SK-N-SH treated with all-trans-retinoic acid at 6 μM for 48 hours (cell line): Measurements from ENCODE around the gene PER2.
"Not testable (repeated sequence)": the region's sequence is repeated elsewhere in the genome, so short reads cannot be mapped to it uniquely, and the experiment has no call there.

Experiments used
- ATAC-seq: fragments of 200-7000 bp; cut with Tn5 transposase; 3 replicates; pipeline ENCODE4 v1.9.1; 2020; ENCODE audit warnings: mild to moderate bottlenecking, moderate library complexity
- ARNTL ChIP-seq: fragments of 450-650 bp; formaldehyde crosslinking; IDR thresholded peaks from 2 replicates; pipeline ENCODE4 v1.5.0; 2020; ENCODE audit warnings: low read depth, mild to moderate bottlenecking, moderate library complexity, borderline replicate concordance
- ESRRG ChIP-seq: fragments of 250-450 bp; sonication (Bioruptor Pico); IDR thresholded peaks from 2 replicates; pipeline ENCODE4 v1.6.1; 2021; ENCODE audit warnings: mild to moderate bottlenecking
- PPARA ChIP-seq: fragments of 250-450 bp; sonication (Bioruptor Pico); IDR thresholded peaks from 2 replicates; pipeline ENCODE4 v1.5.0; 2020; ENCODE audit warnings: mild to moderate bottlenecking, borderline replicate concordance
- TCF4 ChIP-seq: fragments of 250-450 bp; sonication (Bioruptor Pico); IDR thresholded peaks from 2 replicates; pipeline ENCODE4 v1.8.0; 2021; ENCODE audit warnings: mild to moderate bottlenecking, moderate library complexity, borderline replicate concordance
- TOX ChIP-seq: fragments of 250-450 bp; sonication (Bioruptor Pico); IDR thresholded peaks from 2 replicates; pipeline ENCODE4 v1.8.0; 2021; ENCODE audit warnings: mild to moderate bottlenecking, moderate library complexity, borderline replicate concordance
- ZC3H10 ChIP-seq: fragments of 250-450 bp; sonication (Bioruptor Pico); IDR thresholded peaks from 2 replicates; pipeline ENCODE4 v1.5.1; 2021; ENCODE audit warnings: mild to moderate bottlenecking, moderate library complexity
- ZFP3 ChIP-seq: fragments of 250-450 bp; sonication (Bioruptor Pico); IDR thresholded peaks from 2 replicates; pipeline ENCODE4 v1.5.0; 2020; ENCODE audit warnings: mild to moderate bottlenecking, moderate library complexity
- ZNF565 ChIP-seq: fragments of 450-650 bp; formaldehyde crosslinking; conservative IDR thresholded peaks from 2 replicates; pipeline ENCODE4 v1.5.0; 2020; ENCODE audit warnings: low read depth, mild to moderate bottlenecking, moderate library complexity
- ZNF70 ChIP-seq: fragments of 450-650 bp; formaldehyde crosslinking; IDR thresholded peaks from 2 replicates; pipeline ENCODE4 v1.5.0; 2020; ENCODE audit warnings: mild to moderate bottlenecking, moderate library complexity
- ZNF8 ChIP-seq: fragments of 450-650 bp; formaldehyde crosslinking; IDR thresholded peaks from 2 replicates; pipeline ENCODE4 v1.5.0; 2020; ENCODE audit warnings: mild to moderate bottlenecking, moderate library complexity
- TF ChIP-seq, protein P1 (sequence below): fragments of 250-450 bp; sonication (Bioruptor Pico); IDR thresholded peaks from 2 replicates; pipeline ENCODE4 v1.5.1; 2021; ENCODE audit warnings: mild to moderate bottlenecking, moderate library complexity
- TF ChIP-seq, protein P2 (sequence below): fragments of 250-450 bp; sonication (Bioruptor Pico); IDR thresholded peaks from 2 replicates; pipeline ENCODE4 v1.5.0; 2020; ENCODE audit warnings: mild to moderate bottlenecking, moderate library complexity
- TF ChIP-seq, protein P3 (sequence below): fragments of 250-450 bp; sonication (Bioruptor Pico); IDR thresholded peaks from 2 replicates; pipeline ENCODE4 v1.8.0; 2021; ENCODE audit warnings: low read depth, mild to moderate bottlenecking, moderate library complexity, borderline replicate concordance
- TF ChIP-seq, protein P4 (sequence below): fragments of 250-450 bp; sonication (Bioruptor Pico); IDR thresholded peaks from 2 replicates; pipeline ENCODE4 v1.5.1; 2020; ENCODE audit warnings: low read depth, mild to moderate bottlenecking, moderate library complexity
- TF ChIP-seq, protein P5 (sequence below): fragments of 250-450 bp; sonication (Bioruptor Pico); IDR thresholded peaks from 2 replicates; pipeline ENCODE4 v1.8.0; 2020; ENCODE audit warnings: mild to moderate bottlenecking, moderate library complexity, borderline replicate concordance

Gene PER2

DNA sequence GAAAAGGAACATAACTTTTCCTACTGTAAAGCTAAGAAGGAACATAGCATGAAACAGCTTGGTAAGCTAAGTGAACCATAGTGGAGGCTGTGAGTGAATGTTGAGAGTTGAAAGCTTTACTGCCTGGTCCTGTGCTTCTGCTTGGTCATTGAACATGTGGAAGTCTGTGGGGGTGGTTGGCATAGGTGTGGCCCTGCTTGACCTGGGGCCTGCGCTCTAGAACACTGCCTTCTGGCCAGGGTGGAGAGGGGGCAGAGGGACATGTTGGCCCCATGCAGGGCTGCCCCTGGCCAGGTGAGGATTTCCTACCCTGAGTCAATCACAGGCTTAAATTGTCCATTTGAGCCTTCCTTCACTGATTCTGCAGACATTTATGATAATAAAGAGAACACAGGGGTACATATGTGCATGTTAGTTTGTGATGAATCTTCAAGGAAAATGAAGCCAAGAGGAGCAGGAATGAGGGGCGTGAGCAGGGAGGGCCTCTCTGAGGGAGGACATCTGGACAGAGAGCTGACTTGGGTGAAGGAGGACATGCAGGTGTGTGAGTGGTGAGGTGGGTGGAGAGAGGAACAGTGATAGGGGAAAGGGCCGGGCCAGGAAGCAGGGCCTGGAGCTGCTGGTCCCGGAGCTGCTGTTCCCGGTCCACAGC is 48.5 kb upstream of the PER2 start:
- TF ChIP-seq ZNF565 (CRISPR knock-in tag) (no peak), TCF4 (CRISPR knock-in tag) (no peak), PPARA (CRISPR knock-in tag) (no peak), ESRRG (CRISPR knock-in tag) (no peak), ZC3H10 (CRISPR knock-in tag) (no peak), ZNF70 (CRISPR knock-in tag) (no peak), ARNTL (CRISPR knock-in tag) (no peak), ZNF8 (no peak)
- TF ChIP-seq, protein P1, sequence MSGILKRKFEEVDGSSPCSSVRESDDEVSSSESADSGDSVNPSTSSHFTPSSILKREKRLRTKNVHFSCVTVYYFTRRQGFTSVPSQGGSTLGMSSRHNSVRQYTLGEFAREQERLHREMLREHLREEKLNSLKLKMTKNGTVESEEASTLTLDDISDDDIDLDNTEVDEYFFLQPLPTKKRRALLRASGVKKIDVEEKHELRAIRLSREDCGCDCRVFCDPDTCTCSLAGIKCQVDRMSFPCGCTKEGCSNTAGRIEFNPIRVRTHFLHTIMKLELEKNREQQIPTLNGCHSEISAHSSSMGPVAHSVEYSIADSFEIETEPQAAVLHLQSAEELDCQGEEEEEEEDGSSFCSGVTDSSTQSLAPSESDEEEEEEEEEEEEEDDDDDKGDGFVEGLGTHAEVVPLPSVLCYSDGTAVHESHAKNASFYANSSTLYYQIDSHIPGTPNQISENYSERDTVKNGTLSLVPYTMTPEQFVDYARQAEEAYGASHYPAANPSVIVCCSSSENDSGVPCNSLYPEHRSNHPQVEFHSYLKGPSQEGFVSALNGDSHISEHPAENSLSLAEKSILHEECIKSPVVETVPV (CRISPR knock-in tag): no peak
- TF ChIP-seq, protein P2, sequence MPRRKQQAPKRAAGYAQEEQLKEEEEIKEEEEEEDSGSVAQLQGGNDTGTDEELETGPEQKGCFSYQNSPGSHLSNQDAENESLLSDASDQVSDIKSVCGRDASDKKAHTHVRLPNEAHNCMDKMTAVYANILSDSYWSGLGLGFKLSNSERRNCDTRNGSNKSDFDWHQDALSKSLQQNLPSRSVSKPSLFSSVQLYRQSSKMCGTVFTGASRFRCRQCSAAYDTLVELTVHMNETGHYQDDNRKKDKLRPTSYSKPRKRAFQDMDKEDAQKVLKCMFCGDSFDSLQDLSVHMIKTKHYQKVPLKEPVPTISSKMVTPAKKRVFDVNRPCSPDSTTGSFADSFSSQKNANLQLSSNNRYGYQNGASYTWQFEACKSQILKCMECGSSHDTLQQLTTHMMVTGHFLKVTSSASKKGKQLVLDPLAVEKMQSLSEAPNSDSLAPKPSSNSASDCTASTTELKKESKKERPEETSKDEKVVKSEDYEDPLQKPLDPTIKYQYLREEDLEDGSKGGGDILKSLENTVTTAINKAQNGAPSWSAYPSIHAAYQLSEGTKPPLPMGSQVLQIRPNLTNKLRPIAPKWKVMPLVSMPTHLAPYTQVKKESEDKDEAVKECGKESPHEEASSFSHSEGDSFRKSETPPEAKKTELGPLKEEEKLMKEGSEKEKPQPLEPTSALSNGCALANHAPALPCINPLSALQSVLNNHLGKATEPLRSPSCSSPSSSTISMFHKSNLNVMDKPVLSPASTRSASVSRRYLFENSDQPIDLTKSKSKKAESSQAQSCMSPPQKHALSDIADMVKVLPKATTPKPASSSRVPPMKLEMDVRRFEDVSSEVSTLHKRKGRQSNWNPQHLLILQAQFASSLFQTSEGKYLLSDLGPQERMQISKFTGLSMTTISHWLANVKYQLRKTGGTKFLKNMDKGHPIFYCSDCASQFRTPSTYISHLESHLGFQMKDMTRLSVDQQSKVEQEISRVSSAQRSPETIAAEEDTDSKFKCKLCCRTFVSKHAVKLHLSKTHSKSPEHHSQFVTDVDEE (CRISPR knock-in tag): no peak
- TF ChIP-seq, protein P3, sequence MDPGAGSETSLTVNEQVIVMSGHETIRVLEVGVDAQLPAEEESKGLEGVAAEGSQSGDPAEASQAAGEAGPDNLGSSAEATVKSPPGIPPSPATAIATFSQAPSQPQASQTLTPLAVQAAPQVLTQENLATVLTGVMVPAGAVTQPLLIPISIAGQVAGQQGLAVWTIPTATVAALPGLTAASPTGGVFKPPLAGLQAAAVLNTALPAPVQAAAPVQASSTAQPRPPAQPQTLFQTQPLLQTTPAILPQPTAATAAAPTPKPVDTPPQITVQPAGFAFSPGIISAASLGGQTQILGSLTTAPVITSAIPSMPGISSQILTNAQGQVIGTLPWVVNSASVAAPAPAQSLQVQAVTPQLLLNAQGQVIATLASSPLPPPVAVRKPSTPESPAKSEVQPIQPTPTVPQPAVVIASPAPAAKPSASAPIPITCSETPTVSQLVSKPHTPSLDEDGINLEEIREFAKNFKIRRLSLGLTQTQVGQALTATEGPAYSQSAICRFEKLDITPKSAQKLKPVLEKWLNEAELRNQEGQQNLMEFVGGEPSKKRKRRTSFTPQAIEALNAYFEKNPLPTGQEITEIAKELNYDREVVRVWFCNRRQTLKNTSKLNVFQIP (CRISPR knock-in tag): no peak
- TF ChIP-seq, protein P4, sequence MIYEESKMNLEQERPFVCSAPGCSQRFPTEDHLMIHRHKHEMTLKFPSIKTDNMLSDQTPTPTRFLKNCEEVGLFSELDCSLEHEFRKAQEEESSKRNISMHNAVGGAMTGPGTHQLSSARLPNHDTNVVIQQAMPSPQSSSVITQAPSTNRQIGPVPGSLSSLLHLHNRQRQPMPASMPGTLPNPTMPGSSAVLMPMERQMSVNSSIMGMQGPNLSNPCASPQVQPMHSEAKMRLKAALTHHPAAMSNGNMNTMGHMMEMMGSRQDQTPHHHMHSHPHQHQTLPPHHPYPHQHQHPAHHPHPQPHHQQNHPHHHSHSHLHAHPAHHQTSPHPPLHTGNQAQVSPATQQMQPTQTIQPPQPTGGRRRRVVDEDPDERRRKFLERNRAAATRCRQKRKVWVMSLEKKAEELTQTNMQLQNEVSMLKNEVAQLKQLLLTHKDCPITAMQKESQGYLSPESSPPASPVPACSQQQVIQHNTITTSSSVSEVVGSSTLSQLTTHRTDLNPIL (CRISPR knock-in tag): no peak
- no peak for ATAC-seq

DNA sequence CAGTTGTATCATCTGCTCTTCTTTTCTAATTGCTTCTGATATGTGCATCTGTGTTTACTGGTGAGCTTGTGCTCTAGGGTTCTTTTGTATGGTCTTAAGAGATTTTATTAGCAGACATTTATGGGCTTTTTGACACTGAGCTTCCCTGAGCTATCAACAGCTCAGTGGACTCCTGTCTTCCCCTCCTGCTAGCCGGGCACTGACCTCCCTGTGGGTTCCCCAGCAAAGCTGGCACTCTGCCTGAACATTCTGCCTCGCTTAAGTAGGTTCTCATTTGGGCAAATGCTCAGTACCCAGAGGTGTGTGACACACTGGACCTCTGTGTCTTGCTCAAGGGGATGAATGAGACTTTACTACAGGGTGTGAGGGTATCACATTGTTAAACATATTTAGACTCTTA is 47.7 kb upstream of the PER2 start:
- no peak for ATAC-seq
- TF ChIP-seq, protein P5, sequence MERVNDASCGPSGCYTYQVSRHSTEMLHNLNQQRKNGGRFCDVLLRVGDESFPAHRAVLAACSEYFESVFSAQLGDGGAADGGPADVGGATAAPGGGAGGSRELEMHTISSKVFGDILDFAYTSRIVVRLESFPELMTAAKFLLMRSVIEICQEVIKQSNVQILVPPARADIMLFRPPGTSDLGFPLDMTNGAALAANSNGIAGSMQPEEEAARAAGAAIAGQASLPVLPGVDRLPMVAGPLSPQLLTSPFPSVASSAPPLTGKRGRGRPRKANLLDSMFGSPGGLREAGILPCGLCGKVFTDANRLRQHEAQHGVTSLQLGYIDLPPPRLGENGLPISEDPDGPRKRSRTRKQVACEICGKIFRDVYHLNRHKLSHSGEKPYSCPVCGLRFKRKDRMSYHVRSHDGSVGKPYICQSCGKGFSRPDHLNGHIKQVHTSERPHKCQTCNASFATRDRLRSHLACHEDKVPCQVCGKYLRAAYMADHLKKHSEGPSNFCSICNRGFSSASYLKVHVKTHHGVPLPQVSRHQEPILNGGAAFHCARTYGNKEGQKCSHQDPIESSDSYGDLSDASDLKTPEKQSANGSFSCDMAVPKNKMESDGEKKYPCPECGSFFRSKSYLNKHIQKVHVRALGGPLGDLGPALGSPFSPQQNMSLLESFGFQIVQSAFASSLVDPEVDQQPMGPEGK (CRISPR knock-in tag): no peak
- TF ChIP-seq PPARA (CRISPR knock-in tag): no peak
- no peak for TF ChIP-seq TOX

DNA sequence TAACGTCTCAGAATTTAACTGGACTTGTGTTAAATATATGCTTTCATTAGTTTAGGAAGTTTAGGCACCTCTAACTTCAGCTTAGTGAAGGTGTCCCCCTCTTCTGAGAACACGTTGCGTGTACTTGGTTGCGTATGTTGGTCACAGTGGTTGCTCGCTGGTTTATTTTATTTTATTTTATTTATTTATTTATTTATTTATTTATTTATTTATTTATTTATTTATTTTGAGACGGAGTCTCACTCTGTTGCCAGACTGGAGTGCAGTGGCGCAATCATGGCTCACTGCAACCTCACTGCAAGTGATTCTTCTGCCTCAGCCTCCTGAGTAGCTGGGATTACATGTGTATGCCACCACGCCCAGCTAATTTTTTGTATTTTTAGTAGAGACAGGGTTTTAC is 47.2 kb upstream of the PER2 start:
- ATAC-seq: not testable (repeated sequence)

DNA sequence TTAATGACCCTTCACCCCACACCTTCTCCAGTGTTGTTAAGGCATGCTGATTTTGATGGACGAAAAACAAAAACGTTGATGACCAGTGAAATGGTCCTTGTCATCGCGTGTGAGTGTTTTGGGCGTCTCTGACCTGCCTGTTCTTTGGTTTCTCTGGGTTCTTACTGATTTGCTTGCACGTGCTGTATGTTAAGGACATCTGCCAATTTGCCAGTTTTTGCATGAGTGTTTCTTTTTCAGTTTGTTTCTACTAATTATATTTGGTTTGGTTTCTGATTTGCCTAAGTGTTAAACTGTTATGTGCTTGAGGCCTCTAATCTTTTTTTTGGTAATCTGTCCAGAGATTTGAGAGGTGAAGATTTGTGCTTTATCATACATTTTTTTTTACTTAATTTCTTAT is 46.5 kb upstream of the PER2 start:
- no peak for ATAC-seq
- TF ChIP-seq, protein P1 (CRISPR knock-in tag): no peak
- TF ChIP-seq ARNTL (CRISPR knock-in tag) (no peak), ZFP3 (CRISPR knock-in tag) (no peak)
